Activated naive CD8-positive, alpha-beta T cell (primary cell): ENCODE results near the gene TMEM190.
A peak's percentile ranks its signal among the peaks of the same experiment; 100 is the strongest.

Source experiments
- H3K27ac Mint-ChIP-seq: one replicate; pipeline ENCODE4 v1.8.0; 2021; ENCODE audit warnings: mixed read lengths
- H3K27me3 Mint-ChIP-seq: one replicate; pipeline ENCODE4 v1.8.0; 2021; ENCODE audit warnings: mixed read lengths
- H3K36me3 Mint-ChIP-seq: one replicate; pipeline ENCODE4 v1.8.0; 2021; ENCODE audit warnings: mixed read lengths
- H3K4me1 Mint-ChIP-seq: one replicate; pipeline ENCODE4 v1.8.0; 2021; ENCODE audit warnings: low read depth, mixed read lengths
- H3K4me3 Mint-ChIP-seq: one replicate; pipeline ENCODE4 v1.8.0; 2021; ENCODE audit warnings: mild to moderate bottlenecking, mixed read lengths
- H3K9me3 Mint-ChIP-seq: one replicate; pipeline ENCODE4 v1.8.0; 2021; ENCODE audit warnings: low read depth, mixed read lengths

Gene TMEM190

DNA sequence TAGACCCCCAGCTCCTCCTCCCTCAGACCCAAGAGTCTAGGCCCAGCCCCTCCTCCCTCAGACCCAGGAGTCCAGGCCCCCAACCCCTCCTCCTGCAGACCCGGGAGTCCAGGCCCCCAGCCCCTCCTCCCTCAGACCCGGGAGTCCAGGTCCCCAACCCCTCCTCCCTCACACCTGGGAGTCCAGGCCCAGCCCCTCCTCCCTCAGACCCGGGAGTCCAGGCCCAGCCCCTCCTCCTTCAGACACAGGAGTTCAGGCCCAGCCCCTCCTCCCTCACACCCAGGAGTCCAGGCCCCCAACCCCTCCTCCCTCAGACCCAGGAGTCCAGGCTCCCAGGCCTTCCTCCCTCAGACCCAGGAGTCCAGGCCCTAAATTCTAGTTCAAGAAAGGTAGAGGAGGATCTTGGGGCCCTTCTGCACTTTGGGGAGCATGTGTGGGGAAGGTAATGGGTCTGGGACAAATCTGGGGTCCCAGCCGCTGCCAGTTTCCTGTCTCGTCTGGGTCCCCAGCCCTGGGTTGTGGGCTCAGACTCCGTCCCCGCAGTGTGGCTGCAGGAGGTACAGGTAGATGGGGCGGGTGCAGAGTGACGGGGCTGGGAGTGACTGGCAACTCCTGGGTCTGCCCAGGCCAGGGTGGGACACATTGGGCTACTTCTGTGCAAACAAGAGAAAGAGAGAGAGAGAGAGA lies 3.2 kb upstream of the TMEM190 start:
- peak overlapping the region; percentile 61 for H3K27ac Mint-ChIP-seq

DNA sequence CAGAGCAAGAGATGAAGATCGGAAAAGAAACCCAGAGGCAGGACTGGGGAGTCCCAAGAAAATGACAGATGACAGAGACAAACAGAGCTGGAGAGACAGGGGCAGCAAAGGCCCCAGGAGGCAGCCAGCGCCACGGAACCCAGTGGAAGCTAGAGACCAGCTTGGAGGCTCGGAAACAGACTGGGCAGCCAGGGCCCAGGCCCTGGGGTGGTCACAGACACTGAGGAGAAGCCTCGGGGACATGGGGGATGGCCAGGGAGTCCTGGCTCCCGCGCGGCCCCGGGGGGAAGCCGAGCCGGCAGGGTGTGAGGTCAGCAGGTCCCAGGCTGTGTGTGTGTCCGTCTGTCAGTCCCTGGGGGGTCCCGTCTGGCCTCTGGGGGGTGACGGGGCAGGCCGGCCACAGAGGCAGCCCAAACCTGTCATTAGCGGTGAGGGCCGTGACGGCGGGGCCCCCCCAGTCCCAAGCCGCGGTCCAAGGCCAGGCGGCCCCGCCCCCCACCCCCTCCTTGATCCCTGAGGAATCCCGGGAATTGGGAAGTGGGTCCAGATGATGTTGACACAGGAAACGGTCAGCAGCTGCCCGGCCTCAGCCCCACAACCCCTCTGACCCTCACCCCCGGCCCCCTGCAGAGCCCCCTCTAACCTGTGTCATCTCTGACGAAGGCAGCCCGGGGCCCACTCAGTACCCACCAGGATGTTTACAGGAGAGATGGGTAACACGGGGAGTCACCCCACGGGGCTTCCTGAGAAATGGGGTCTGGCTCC lies 2.5 kb upstream of the TMEM190 start:
- Mint-ChIP-seq H3K4me1 (peaks cover 16% of the 10 kb centered on the region), H3K27me3 (peaks cover 18% of the 10 kb centered on the region), H3K9me3 (no peaks in the 10 kb centered on the region), H3K36me3 (peaks cover 2% of the 10 kb centered on the region), H3K27ac (peak overlapping the region; percentile 61), H3K4me3 (no peak overlapping the region)

More for the DNA sequence above, 3.2 kb upstream of the TMEM190 start:
- H3K4me1 Mint-ChIP-seq = peaks cover 16% of the 10 kb centered on the region
- H3K27me3 Mint-ChIP-seq = peaks cover 18% of the 10 kb centered on the region
- no peaks in the 10 kb centered on the region for H3K9me3 Mint-ChIP-seq
- H3K36me3 Mint-ChIP-seq = peaks cover 2% of the 10 kb centered on the region
- no peak overlapping the region for H3K4me3 Mint-ChIP-seq

DNA sequence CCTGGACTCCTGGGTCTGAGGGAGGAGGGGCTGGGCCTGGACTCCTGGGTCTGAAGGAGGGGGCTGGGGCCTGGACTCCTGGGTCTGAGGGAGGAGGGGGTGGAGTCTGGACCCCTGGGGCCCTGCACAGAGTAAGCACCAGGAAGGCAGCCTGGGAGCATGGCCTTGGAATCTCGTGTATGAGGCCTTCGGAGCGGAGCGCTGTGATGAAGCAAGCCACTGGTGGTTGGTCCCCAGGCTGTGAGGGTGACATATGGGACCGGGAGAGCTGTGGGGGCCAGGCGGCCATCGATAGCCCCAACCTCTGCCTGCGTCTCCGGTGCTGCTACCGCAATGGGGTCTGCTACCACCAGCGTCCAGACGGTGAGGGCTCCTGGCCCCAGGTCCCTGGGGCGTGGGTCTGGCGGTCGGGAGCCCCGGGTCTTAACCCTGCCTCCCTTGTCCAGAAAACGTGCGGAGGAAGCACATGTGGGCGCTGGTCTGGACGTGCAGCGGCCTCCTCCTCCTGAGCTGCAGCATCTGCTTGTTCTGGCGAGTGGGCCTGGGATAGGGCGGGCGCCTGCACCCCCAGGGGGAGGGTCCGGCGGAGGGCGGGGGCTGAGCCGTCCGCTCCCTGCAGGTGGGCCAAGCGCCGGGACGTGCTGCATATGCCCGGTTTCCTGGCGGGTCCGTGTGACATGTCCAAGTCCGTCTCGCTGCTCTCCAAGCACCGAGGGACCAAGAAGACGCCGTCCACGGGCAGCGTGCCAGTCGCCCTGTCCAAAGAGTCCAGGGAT lies 918 bp downstream of the TMEM190 start:
- peaks cover 3% of the 10 kb centered on the region for H3K27me3 Mint-ChIP-seq
- H3K27ac Mint-ChIP-seq = no peak overlapping the region
- H3K4me1 Mint-ChIP-seq = peaks cover 15% of the 10 kb centered on the region
- no peaks in the 10 kb centered on the region for H3K9me3 Mint-ChIP-seq
- peaks cover 4% of the 10 kb centered on the region for H3K36me3 Mint-ChIP-seq
- H3K4me3 Mint-ChIP-seq = no peak overlapping the region

DNA sequence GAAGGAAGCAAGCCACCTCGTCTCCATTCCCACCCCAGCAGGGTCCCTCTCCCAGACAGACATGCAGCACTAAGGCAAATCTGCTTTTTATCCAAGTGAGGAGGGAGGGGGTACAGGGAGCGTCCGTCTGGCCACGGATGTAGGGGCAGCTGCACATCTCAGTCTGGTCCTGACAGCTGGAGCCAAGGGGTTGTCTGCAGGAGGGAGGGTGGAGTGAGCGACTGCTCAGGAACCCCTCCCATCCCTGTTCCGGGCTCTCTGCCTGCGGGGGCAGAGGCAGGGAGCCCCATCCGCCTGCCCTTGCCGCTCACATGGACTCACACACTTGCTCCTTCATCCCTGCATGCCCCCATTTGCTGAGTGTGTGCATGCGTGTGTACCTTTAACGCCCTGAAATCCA lies 2.5 kb downstream of the TMEM190 start:
- Mint-ChIP-seq H3K36me3 (peaks cover 4% of the 10 kb centered on the region), H3K27me3 (no peaks in the 10 kb centered on the region), H3K27ac (no peak overlapping the region), H3K9me3 (no peaks in the 10 kb centered on the region), H3K4me3 (no peak overlapping the region), H3K4me1 (peaks cover 17% of the 10 kb centered on the region)

DNA sequence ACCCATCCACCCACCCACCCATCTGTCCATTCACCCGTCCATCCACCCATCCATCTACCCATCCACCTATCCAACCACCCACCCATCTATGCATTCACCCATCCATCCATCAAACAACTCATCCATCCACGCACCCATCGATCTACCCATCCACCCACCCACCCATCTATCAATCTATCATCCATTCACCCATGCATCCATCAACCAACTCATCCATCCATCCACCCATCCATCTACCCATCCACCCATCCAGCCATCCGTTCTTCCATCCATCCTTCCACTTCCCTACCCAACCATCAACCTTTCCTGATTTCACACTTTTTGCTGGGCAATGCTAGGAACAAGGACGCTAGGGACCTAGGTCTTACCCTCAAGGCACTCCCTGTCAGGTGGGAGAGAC lies 5.4 kb downstream of the TMEM190 start:
- H3K36me3 Mint-ChIP-seq = peaks cover 13% of the 10 kb centered on the region
- no peaks in the 10 kb centered on the region for H3K9me3 Mint-ChIP-seq
- H3K27me3 Mint-ChIP-seq = no peaks in the 10 kb centered on the region
- H3K4me3 Mint-ChIP-seq = peak overlapping the region; percentile 88
- no peak overlapping the region for H3K27ac Mint-ChIP-seq
- peaks cover 25% of the 10 kb centered on the region for H3K4me1 Mint-ChIP-seq

DNA sequence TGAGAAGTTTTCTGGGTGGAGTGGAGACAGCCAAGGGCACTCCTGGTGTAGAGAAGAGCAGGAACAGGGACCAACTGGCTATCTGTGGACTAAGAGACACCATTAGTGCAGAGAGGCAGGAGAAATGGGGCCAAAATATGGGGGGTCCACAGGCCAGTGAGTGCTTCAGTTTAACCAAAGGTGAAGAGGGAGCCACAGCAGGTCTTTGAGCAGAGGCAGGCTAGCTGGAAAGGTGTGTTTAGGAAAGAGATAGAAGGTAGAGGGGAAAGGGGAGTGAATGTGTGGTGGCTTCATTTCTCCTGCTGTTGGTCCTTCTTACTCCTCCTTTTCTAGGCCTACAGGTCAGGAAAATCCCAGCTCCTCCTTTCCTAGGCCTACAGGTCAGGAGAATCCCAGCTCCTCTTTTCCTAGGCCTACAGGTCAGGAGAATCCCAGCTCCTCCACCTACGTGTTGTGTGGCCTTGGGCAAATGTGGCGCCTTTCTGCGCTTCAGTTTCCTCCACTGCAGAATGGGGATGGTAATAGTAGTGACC lies 6.0 kb downstream of the TMEM190 start:
- H3K27me3 Mint-ChIP-seq = no peaks in the 10 kb centered on the region
- no peaks in the 10 kb centered on the region for H3K9me3 Mint-ChIP-seq
- H3K27ac Mint-ChIP-seq = peak overlapping the region; percentile 93
- peak overlapping the region; percentile 88 for H3K4me3 Mint-ChIP-seq
- H3K4me1 Mint-ChIP-seq = peaks cover 27% of the 10 kb centered on the region
- H3K36me3 Mint-ChIP-seq = peaks cover 13% of the 10 kb centered on the region

DNA sequence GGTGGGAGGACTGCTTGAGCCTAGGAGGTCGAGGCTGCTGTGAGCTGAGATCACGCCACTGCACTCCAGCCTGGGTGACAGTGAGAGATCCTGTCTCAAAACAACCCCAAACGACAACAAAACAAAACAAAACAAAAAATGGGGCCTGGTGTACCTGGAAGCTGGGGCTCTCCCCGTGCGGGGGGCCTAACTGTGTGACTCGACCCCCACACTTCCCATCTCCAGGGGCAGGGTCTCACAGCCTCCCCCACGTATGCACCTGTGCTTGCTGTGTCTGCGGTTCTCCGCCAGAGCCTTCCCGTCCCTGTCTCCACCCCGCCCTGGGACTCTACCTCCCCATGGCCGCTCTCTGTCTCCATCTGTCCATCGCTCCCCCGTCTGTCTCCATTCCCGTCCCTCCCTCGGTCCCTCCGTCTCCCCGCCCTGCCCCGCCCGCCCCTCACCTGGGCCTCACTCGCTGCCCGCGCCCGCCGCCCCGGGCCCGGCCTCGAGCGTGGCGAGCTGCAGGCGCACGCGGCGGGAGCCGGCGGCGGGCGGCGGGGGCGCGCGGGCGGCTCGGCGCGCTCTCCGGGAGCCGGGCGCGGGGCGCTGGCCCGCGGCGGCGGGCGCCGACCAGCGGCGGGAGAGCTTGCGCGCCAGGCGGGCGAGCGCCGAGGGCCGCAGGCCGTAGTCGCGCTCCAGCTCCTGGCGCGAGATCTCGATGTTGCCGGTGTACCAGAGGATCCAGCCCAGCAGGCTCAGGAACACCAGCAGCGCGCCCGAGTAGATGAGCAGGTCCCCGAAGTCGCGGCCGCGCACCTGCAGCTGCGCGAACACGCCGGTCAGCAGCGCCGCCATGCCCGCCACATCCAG lies 6.9 kb downstream of the TMEM190 start:
- no peaks in the 10 kb centered on the region for H3K27me3 Mint-ChIP-seq
- H3K36me3 Mint-ChIP-seq = peaks cover 13% of the 10 kb centered on the region
- H3K4me3 Mint-ChIP-seq = peak overlapping the region; percentile 88
- peaks cover 34% of the 10 kb centered on the region for H3K4me1 Mint-ChIP-seq
- no peaks in the 10 kb centered on the region for H3K9me3 Mint-ChIP-seq
- H3K27ac Mint-ChIP-seq = peak overlapping the region; percentile 93

DNA sequence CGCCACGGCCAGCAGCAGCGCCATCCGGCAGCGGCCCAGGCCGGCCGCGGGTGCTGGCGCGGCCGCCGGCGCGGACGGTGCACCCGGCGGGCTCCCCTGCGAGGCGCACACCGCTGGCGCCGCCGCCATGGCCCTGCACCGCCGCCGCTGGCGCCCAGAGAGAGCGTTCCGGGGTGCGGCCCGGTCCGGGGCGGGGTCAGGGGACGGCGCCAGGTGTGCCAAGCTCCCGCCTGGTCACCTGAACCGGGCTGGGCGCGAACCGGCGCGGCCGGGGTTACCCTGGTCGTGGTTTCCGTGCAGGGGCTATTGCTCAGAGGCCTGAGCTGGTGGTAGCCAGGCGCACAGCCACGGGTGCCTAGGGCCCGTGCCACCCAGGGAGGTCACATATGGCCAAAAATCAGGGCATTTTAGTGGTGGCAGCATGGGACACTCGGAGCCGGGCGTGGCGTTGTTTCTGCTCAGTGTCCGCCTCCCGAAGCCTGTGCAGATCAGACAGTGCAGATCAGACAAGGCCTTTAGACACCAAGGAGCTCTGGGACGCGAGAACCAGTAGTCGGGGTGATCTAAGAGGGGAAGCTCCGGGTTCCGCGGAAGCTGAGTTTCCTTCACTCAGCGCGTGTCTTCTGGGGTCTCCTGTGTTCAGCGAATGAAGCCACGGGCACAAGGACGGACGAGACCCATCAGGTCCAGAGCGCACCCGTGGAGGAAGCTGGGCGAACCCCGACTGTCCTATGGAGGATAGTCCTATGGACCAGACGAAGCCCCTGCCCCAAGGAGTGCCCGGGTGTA lies 7.7 kb downstream of the TMEM190 start, which contains the start of gene TMEM238:
Gene TMEM238 (minus strand): TSS at position 162 of the 789 bp plus-strand sequence. CDS start 33 bp downstream, at position 129.
- Mint-ChIP-seq H3K4me3 (peak within 1 kb of the TSS; percentile 98), H3K4me1 (peaks cover 40% of the 10 kb centered on the region), H3K36me3 (peaks cover 13% of the 10 kb centered on the region), H3K27ac (peak within 1 kb of the TSS; percentile 99), H3K27me3 (no peaks in the 10 kb centered on the region), H3K9me3 (no peaks in the 10 kb centered on the region)

DNA sequence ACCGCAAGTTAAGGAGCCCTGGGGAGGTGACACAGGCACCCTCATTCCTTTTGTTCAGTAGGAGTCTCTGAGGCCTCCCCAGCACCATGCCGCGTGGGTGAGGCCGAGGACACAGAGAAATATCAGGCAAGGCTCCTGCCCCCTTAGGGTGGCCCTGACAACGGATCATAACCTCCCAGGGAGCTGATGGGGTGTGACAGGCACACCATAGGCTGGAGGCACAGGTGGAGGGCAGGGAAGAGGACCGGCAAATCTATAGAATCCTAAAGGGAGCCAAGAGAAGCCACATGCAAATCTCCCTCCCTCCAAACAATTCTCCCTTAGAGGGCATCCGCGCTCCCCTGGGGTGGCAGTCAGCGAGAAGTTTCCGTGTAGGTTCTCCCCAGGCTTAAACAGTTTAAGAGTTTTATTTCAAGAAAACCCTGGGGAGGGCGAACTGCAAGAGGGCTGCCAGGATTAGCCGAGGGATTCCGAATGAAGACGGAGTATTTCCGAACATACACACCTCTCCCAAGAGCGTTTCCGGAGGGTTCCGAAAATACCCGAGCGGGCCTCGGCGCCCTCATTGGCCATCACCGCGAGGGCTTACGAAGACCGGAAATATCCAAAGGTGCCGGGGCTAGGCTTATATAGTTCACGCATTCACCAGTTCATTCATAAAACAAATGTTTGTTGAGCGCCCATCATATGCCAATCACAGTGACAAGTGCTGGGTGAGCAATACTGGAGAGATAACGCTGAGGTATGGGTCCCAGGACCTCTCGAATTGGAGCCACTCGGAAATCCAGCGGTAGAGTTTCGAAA lies 8.5 kb downstream of the TMEM190 start:
- Mint-ChIP-seq H3K27me3 (no peaks in the 10 kb centered on the region), H3K36me3 (peaks cover 13% of the 10 kb centered on the region), H3K4me1 (peaks cover 47% of the 10 kb centered on the region)

DNA sequence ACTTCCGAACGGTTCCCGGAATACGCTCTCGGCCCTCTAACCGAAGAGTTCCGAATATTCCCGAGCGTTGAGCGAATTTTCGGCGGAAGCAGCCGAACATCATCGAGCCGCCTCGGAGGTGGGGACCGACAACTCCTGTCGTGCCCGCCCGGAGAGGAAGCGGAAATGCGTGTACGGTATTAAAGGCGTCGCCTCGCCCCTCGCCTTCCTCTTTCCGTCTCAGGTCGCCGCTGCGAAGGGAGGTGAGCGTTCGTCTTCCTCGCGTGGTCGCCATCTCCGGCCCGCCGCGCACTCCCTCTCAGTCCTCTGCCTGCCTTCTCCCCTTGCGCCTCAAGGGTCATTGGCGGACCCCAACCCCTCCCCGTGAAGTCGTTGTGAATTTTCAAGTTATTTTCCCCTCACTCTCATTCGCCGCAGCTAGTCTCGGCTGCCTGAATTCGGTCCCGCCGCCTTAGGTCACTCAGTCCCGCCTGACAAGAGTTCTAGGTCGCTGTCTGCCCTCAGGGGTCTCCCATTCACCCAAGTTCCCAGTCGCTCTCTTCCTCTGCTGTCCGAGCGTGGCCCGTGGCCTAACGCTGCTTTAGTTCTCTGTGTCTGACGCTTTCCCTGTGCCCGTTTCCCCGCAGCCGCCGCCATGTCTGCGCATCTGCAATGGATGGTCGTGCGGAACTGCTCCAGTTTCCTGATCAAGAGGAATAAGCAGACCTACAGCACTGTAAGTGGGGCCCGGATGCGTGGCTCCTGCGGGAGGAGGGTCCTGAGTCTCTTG lies 9.3 kb downstream of the TMEM190 start, which contains the start of gene RPL28:
Gene RPL28 (plus strand): TSS at position 209 of the 769 bp plus-strand sequence. CDS start 426 bp downstream, at position 635.
- Mint-ChIP-seq H3K4me1 (peaks cover 52% of the 10 kb centered on the region), H3K9me3 (no peaks in the 10 kb centered on the region), H3K4me3 (peak within 1 kb of the TSS; percentile 98), H3K27me3 (no peaks in the 10 kb centered on the region), H3K36me3 (peaks cover 15% of the 10 kb centered on the region), H3K27ac (peak within 1 kb of the TSS; percentile 99)

More for the DNA sequence above, 8.5 kb downstream of the TMEM190 start:
- Mint-ChIP-seq H3K4me3 (peak overlapping the region; percentile 98), H3K27ac (peak overlapping the region; percentile 99), H3K9me3 (no peaks in the 10 kb centered on the region)

DNA sequence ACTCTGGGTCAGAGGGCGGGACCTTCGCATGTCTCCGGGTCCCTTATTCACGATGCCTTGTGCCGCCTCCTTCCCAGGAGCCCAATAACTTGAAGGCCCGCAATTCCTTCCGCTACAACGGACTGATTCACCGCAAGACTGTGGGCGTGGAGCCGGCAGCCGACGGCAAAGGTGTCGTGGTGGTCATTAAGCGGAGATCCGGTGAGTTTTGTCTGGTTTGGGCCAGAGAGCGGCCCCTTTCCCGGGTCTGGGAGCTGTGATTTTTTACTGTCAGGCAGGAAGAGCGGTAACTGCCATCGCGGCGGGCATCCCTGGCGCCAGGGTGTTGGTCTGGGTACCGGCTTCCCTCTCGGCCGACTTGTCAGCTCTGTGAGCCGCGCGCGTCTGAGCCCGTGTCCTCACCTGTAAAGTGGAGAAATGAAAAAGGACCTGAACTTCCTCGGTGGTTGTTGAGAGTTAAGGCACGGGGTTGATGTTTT lies 9.9 kb downstream of the TMEM190 start:
- peaks cover 13% of the 10 kb centered on the region for H3K36me3 Mint-ChIP-seq
- H3K4me3 Mint-ChIP-seq = peak overlapping the region; percentile 98
- H3K9me3 Mint-ChIP-seq = no peaks in the 10 kb centered on the region
- H3K27ac Mint-ChIP-seq = peak overlapping the region; percentile 99
- no peaks in the 10 kb centered on the region for H3K27me3 Mint-ChIP-seq
- peaks cover 53% of the 10 kb centered on the region for H3K4me1 Mint-ChIP-seq
